BE2C (cell line): Measurements from ENCODE around the gene EPS15.

Source experiments
- DNase-seq: peaks from one replicate; pipeline ENCODE4 v3.0.0-alpha.2; 2020
- H3K27me3 ChIP-seq: fragments of 250-450 bp; sonication (Bioruptor Pico); 2 replicates; pipeline ENCODE4 v1.5.1; 2020; ENCODE audit warnings: mild to moderate bottlenecking
- H3K36me3 ChIP-seq: fragments of 250-450 bp; sonication (Bioruptor Pico); 2 replicates; pipeline ENCODE4 v1.5.1; 2020; ENCODE audit warnings: mild to moderate bottlenecking
- H3K4me1 ChIP-seq: fragments of 250-450 bp; sonication (Bioruptor Pico); 2 replicates; pipeline ENCODE4 v1.5.1; 2020
- H3K4me3 ChIP-seq: 2 replicates; pipeline ENCODE4 v1.5.1; 2011; ENCODE audit warnings: low read depth, low read length
- H3K9me3 ChIP-seq: fragments of 250-450 bp; sonication (Bioruptor Pico); 2 replicates; pipeline ENCODE4 v1.5.1; 2020
- CTCF ChIP-seq: IDR thresholded peaks from 2 replicates; pipeline ENCODE4 v1.5.1; 2012; ENCODE audit warnings: mild to moderate bottlenecking, low read depth, low read length

EPS15 gene

GRCh38 chr1:51329443-51330325 is 189.4 kb downstream of the EPS15 start:
- no peaks in the 10 kb centered on the region for H3K27me3 ChIP-seq
- peaks cover 20% of the 10 kb centered on the region for H3K4me1 ChIP-seq
- no peak for DNase-seq
- TF ChIP-seq CTCF: no peak
- H3K4me3 ChIP-seq: no peak overlapping the region
- H3K36me3 ChIP-seq: no peaks in the 10 kb centered on the region
- no peaks in the 10 kb centered on the region for H3K9me3 ChIP-seq

- no peaks in the 10 kb centered on the region for H3K36me3 ChIP-seq
- DNase-seq: no peak
- no peak overlapping the region for H3K4me3 ChIP-seq
- no peaks in the 10 kb centered on the region for H3K9me3 ChIP-seq
- no peak for TF ChIP-seq CTCF
- peaks cover 20% of the 10 kb centered on the region for H3K4me1 ChIP-seq
- H3K27me3 ChIP-seq: no peaks in the 10 kb centered on the region
These were observed 190.1 kb downstream of the EPS15 start for GRCh38 chr1:51328926-51329325.

DNA sequence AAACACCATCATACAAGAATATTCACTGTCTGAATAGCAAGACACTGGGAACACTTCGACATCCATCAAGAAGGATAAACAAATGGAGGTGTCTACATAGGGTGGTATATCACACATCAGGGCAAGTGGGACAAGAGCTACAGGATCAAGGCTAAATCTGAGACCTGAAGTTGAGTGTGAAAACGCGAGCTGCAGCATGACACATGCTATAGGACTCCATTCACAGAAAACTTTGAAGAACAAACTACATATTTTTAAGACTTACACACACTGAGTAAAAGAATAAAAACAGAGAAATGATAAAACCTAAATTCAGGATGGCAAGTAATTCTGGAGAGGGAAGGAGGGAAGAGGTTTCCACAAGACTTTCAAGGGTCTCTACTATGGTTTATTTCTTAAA is 190.8 kb downstream of the EPS15 start:
- Histone ChIP-seq H3K36me3 (no peaks in the 10 kb centered on the region), H3K4me1 (peaks cover 20% of the 10 kb centered on the region), H3K4me3 (no peak overlapping the region), H3K9me3 (no peaks in the 10 kb centered on the region), H3K27me3 (no peaks in the 10 kb centered on the region)
- no peak for DNase-seq
- no peak for TF ChIP-seq CTCF

DNA sequence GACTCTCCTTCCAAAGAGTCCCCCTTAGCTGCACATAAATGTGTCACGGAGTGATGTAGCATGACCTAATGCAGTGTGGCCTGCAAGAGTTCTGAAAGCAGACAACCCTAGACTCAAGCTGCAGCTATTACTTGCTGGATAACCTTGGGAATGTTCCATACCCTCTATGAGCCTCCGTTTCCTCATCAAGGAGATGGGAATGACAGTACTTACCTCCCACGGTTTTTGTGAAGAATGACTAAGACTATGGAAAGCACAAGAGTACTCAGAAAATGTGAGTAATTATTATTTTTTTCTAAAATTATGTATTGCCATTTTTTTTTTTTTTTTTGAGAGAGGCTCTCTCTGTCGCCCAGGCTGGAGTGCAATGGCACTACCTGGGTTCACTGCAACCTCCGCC is 191.7 kb downstream of the EPS15 start:
- no peak for DNase-seq
- Histone ChIP-seq H3K27me3 (no peaks in the 10 kb centered on the region), H3K9me3 (no peaks in the 10 kb centered on the region), H3K4me3 (no peak overlapping the region), H3K4me1 (peaks cover 20% of the 10 kb centered on the region), H3K36me3 (no peaks in the 10 kb centered on the region)
- no peak for TF ChIP-seq CTCF

- no peak for TF ChIP-seq CTCF
- no peaks in the 10 kb centered on the region for H3K36me3 ChIP-seq
- no peak for DNase-seq
- H3K4me1 ChIP-seq: peaks cover 20% of the 10 kb centered on the region
- H3K27me3 ChIP-seq: no peaks in the 10 kb centered on the region
- H3K9me3 ChIP-seq: no peaks in the 10 kb centered on the region
- no peak overlapping the region for H3K4me3 ChIP-seq
These were observed 192.2 kb downstream of the EPS15 start for GRCh38 chr1:51326839-51327238.
